ENCODE measurements around the gene ACTN1. TPM values are rescaled to one million over a fixed set of nuclear protein-coding genes. Genes with fewer than 3 reads are reported as not detected.

The ACTN1 gene
- total and polyA plus RNA-seq, 10 of the 15 experiments (the other 5 are each of a cell fraction or from before 2014, with no cell fraction given), result 0.14 to 39.4 (median 2.6) TPM

DNA sequence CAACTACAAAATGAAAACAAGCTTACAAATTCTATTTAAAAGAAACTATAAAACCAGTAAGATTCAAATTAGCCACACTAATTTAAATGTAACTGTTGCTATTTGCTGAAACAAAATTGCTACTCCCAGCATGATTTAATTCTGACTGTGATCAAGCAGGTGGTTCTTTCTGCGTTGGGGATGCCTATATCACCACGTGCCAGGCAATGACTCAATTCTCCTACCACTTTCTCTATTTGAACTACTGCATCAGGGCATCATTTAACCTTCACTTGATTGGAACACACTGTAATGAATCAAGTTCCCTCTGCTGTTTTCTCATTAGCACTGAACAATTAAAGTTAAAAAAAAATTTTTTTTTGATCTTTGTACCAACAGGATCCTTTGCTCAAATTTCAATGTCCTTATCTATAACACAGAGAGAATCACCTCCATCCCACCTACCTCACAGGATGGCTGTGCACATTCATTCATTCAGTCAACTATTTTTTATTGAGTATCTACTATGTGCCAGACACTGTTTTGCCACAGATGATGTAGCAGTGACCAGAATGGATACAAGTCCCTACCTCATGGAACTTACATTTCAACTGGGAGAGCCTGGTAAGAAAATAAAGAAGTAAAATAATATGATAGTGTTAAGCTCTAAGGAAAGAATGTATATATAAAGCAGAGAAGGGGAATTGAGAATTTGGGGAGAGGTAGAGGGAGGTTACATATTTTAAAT is 8.0 kb upstream of the ACTN1 start (continued):
- TF ChIP-seq, protein P1, sequence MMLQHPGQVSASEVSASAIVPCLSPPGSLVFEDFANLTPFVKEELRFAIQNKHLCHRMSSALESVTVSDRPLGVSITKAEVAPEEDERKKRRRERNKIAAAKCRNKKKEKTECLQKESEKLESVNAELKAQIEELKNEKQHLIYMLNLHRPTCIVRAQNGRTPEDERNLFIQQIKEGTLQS (IDR thresholded peaks at IDR 0.05; ENCODE audit: borderline replicate concordance, extremely low read depth, low read depth, low read length), result no peak
- TF ChIP-seq CREM (IDR thresholded peaks at IDR 0.05; ENCODE audit: low read depth), result no peak
- no peak for TF ChIP-seq TCF7 (IDR thresholded peaks at IDR 0.05; ENCODE audit: borderline replicate concordance)
- no peak for TF ChIP-seq SRF (IDR thresholded peaks at IDR 0.05; ENCODE audit: low read depth in 2 of 2, low read length in 2 of 2)
- TF ChIP-seq FOS (IDR thresholded peaks at IDR 0.05; ENCODE audit: borderline replicate concordance, extremely low read depth, insufficient read length), result no peak

DNA sequence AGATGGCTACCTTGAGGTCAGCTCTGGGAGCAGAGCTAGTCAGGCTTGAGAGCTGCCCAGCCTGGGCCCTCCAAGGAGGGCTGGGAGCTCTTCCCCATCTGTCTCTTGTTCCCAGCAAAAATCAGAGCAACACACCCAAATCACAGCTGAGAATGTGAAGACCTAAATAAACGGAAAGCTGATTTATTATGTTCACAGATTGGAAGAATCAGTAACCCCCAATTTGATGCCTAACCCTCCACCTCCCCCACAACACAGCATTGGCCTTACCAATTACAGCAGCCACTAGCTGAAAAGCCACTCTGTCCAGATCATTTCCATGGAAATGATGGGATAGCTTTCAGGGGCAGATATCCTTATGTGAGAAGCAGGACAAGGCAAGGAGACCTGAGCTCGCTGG is 7.1 kb upstream of the ACTN1 start:
- no peaks in the 10 kb centered on the region for H3K79me2 ChIP-seq (ENCODE audit: control insufficient read depth, insufficient read depth, low read length)
- in situ Hi-C loops (cut with MboI) (no loop called here), intact Hi-C loops (cut with micrococcal nuclease; ENCODE audit: unreplicated experiment) (no loop called here)
- H3K4me2 ChIP-seq (ENCODE audit: control insufficient read depth, insufficient read depth), result no peak overlapping the region
- POLR2A ChIA-PET, result no interaction called here
- RAD21 ChIA-PET (ENCODE audit: unreplicated experiment), result interaction anchor here (1.0 kb wide), 1 partner anchor 124 kb away, joined by 3 read pairs; no protein-coding TSS in a partner anchor
- SMC1A ChIA-PET (ENCODE audit: uncharacterized antibody, unreplicated experiment), result interaction anchor here (1.4 kb wide), 1 partner anchor 42 kb away, joined by 4 read pairs; no protein-coding TSS in a partner anchor
- no peak for FAIRE-seq
- H3K9ac ChIP-seq (ENCODE audit: control insufficient read depth, insufficient read depth, low read length), result no peak overlapping the region
- no peaks in the 10 kb centered on the region for H3K9me3 ChIP-seq (replicated peaks; ENCODE audit: control insufficient read depth, insufficient read depth, low read length)
- ATAC-seq, result no peak
- H3K36me3 ChIP-seq (ENCODE audit: control insufficient read depth in 2 of 2, insufficient read depth in 2 of 2, low read length in 1 of 2), result no peaks in the 10 kb centered on the region
- DNase-seq (ENCODE audit: low read depth, low spot score), result no peak
- no peak overlapping the region for H2AFZ ChIP-seq (ENCODE audit: control insufficient read depth, low read depth, low read length)
- CTCF ChIA-PET, result interaction anchor here (0.6 kb wide), 1 partner anchor 117 kb away, joined by 3 read pairs; no protein-coding TSS in a partner anchor
- H4K20me1 ChIP-seq (ENCODE audit: control insufficient read depth, insufficient read depth), result no peaks in the 10 kb centered on the region
- 57% methylated on average over 2 of the region's 2 CpGs for WGBS (ENCODE audit: insufficient coverage, insufficient replicate concordance, low lambda C conversion rate, missing lambda C conversion rate)
- no peaks in the 10 kb centered on the region; the same call in 1 of the 2 replicates for H3K4me1 ChIP-seq (ENCODE audit: control insufficient read depth, insufficient read depth, low read length)
- no TSS peak for BruUV-seq (replicated peaks)
- H3K27me3 ChIP-seq (replicated peaks in 1 of 2; ENCODE audit: control insufficient read depth in 2 of 2, insufficient read depth in 2 of 2, low read length in 1 of 2), result peaks cover 0 to 3% of the 10 kb centered on the region in 2 experiments; a peak in 3 of 4 replicates
- no peak overlapping the region for H3K4me3 ChIP-seq
- H3K27ac ChIP-seq (ENCODE audit: control insufficient read depth, insufficient read depth), result no peak overlapping the region
- no peak for TF ChIP-seq PML (IDR thresholded peaks at IDR 0.05; ENCODE audit: low read length)
- TF ChIP-seq ASH2L (IDR thresholded peaks at IDR 0.05; ENCODE audit: borderline replicate concordance, low read depth), result no peak
- TF ChIP-seq, protein P2, sequence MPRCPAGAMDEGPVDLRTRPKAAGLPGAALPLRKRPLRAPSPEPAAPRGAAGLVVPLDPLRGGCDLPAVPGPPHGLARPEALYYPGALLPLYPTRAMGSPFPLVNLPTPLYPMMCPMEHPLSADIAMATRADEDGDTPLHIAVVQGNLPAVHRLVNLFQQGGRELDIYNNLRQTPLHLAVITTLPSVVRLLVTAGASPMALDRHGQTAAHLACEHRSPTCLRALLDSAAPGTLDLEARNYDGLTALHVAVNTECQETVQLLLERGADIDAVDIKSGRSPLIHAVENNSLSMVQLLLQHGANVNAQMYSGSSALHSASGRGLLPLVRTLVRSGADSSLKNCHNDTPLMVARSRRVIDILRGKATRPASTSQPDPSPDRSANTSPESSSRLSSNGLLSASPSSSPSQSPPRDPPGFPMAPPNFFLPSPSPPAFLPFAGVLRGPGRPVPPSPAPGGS (IDR thresholded peaks at IDR 0.05; ENCODE audit: borderline replicate concordance, insufficient read depth, low read depth, low read length, poor library complexity, severe bottlenecking), result no peak
- no peak for TF ChIP-seq HDAC2 (IDR thresholded peaks at IDR 0.05)
- TF ChIP-seq FOXM1 (IDR thresholded peaks at IDR 0.05; ENCODE audit: low read depth, low read length), result no peak
- TF ChIP-seq PAX8 (IDR thresholded peaks at IDR 0.05), result no peak
- TF ChIP-seq, protein P3, sequence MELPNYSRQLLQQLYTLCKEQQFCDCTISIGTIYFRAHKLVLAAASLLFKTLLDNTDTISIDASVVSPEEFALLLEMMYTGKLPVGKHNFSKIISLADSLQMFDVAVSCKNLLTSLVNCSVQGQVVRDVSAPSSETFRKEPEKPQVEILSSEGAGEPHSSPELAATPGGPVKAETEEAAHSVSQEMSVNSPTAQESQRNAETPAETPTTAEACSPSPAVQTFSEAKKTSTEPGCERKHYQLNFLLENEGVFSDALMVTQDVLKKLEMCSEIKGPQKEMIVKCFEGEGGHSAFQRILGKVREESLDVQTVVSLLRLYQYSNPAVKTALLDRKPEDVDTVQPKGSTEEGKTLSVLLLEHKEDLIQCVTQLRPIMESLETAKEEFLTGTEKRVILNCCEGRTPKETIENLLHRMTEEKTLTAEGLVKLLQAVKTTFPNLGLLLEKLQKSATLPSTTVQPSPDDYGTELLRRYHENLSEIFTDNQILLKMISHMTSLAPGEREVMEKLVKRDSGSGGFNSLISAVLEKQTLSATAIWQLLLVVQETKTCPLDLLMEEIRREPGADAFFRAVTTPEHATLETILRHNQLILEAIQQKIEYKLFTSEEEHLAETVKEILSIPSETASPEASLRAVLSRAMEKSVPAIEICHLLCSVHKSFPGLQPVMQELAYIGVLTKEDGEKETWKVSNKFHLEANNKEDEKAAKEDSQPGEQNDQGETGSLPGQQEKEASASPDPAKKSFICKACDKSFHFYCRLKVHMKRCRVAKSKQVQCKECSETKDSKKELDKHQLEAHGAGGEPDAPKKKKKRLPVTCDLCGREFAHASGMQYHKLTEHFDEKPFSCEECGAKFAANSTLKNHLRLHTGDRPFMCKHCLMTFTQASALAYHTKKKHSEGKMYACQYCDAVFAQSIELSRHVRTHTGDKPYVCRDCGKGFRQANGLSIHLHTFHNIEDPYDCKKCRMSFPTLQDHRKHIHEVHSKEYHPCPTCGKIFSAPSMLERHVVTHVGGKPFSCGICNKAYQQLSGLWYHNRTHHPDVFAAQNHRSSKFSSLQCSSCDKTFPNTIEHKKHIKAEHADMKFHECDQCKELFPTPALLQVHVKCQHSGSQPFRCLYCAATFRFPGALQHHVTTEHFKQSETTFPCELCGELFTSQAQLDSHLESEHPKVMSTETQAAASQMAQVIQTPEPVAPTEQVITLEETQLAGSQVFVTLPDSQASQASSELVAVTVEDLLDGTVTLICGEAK (IDR thresholded peaks at IDR 0.05; ENCODE audit: borderline replicate concordance), result no peak
- TF ChIP-seq, protein P4, sequence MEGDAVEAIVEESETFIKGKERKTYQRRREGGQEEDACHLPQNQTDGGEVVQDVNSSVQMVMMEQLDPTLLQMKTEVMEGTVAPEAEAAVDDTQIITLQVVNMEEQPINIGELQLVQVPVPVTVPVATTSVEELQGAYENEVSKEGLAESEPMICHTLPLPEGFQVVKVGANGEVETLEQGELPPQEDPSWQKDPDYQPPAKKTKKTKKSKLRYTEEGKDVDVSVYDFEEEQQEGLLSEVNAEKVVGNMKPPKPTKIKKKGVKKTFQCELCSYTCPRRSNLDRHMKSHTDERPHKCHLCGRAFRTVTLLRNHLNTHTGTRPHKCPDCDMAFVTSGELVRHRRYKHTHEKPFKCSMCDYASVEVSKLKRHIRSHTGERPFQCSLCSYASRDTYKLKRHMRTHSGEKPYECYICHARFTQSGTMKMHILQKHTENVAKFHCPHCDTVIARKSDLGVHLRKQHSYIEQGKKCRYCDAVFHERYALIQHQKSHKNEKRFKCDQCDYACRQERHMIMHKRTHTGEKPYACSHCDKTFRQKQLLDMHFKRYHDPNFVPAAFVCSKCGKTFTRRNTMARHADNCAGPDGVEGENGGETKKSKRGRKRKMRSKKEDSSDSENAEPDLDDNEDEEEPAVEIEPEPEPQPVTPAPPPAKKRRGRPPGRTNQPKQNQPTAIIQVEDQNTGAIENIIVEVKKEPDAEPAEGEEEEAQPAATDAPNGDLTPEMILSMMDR (IDR thresholded peaks at IDR 0.05 in 2 of 3, conservative IDR thresholded peaks at IDR 0.05 in 1 of 3; ENCODE audit: control insufficient read depth in 2 of 3, extremely low read depth in 1 of 3, insufficient read depth in 1 of 3, low read depth in 3 of 3, low read length in 3 of 3), result no peak
- TF ChIP-seq CBX5 (IDR thresholded peaks at IDR 0.05; ENCODE audit: low read depth), result no peak

All from GM12878 (cell line).